ENCODE results near the gene SYPL2.

The SYPL2 gene

GRCh38 chr1:109527098-109527811 is 60.9 kb downstream of the SYPL2 start:
- Histone ChIP-seq H3K9ac (ENCODE audit: low read depth, low read length) (no peak overlapping the region), H3K27me3 (ENCODE audit: control insufficient read depth, insufficient read depth, low read length) (no peaks in the 10 kb centered on the region), H3K4me3 (ENCODE audit: low read depth, low read length) (no peak overlapping the region), H3K36me3 (ENCODE audit: control insufficient read depth, insufficient read depth, low read length) (no peaks in the 10 kb centered on the region), H3K9me3 (ENCODE audit: control insufficient read depth, insufficient read depth, low read length) (no peaks in the 10 kb centered on the region), H3K4me1 (ENCODE audit: control insufficient read depth, insufficient read depth, low read length) (no peaks in the 10 kb centered on the region)

GRCh38 chr1:109527846-109528695 is 61.7 kb downstream of the SYPL2 start:
- H3K4me1 ChIP-seq (ENCODE audit: control insufficient read depth, insufficient read depth, low read length): no peaks in the 10 kb centered on the region
- H3K9ac ChIP-seq (ENCODE audit: low read depth, low read length): no peak overlapping the region
- H3K36me3 ChIP-seq (ENCODE audit: control insufficient read depth, insufficient read depth, low read length): no peaks in the 10 kb centered on the region
- no peak overlapping the region for H3K4me3 ChIP-seq (ENCODE audit: low read depth, low read length)
- no peaks in the 10 kb centered on the region for H3K9me3 ChIP-seq (ENCODE audit: control insufficient read depth, insufficient read depth, low read length)
- no peaks in the 10 kb centered on the region for H3K27me3 ChIP-seq (ENCODE audit: control insufficient read depth, insufficient read depth, low read length)

- Histone ChIP-seq H3K4me1 (ENCODE audit: control insufficient read depth, insufficient read depth, low read length) (no peaks in the 10 kb centered on the region), H3K4me3 (ENCODE audit: low read depth, low read length) (no peak overlapping the region), H3K36me3 (ENCODE audit: control insufficient read depth, insufficient read depth, low read length) (no peaks in the 10 kb centered on the region), H3K27me3 (ENCODE audit: control insufficient read depth, insufficient read depth, low read length) (no peaks in the 10 kb centered on the region), H3K9me3 (ENCODE audit: control insufficient read depth, insufficient read depth, low read length) (no peaks in the 10 kb centered on the region), H3K9ac (ENCODE audit: low read depth, low read length) (no peak overlapping the region)
Observed at GRCh38 chr1:109528712-109529111, 62.4 kb downstream of the SYPL2 start.

- H3K27me3 ChIP-seq (ENCODE audit: control insufficient read depth, insufficient read depth, low read length): no peaks in the 10 kb centered on the region
- H3K4me1 ChIP-seq (ENCODE audit: control insufficient read depth, insufficient read depth, low read length): no peaks in the 10 kb centered on the region
- H3K9ac ChIP-seq (ENCODE audit: low read depth, low read length): no peak overlapping the region
- no peaks in the 10 kb centered on the region for H3K9me3 ChIP-seq (ENCODE audit: control insufficient read depth, insufficient read depth, low read length)
- H3K36me3 ChIP-seq (ENCODE audit: control insufficient read depth, insufficient read depth, low read length): no peaks in the 10 kb centered on the region
- no peak overlapping the region for H3K4me3 ChIP-seq (ENCODE audit: low read depth, low read length)
Observed at GRCh38 chr1:109529881-109530456, 63.6 kb downstream of the SYPL2 start.

GRCh38 chr1:109530457-109531087 is 64.2 kb downstream of the SYPL2 start:
- H3K4me3 ChIP-seq (ENCODE audit: low read depth, low read length): no peak overlapping the region
- H3K9ac ChIP-seq (ENCODE audit: low read depth, low read length): no peak overlapping the region
- H3K36me3 ChIP-seq (ENCODE audit: control insufficient read depth, insufficient read depth, low read length): no peaks in the 10 kb centered on the region
- H3K27me3 ChIP-seq (ENCODE audit: control insufficient read depth, insufficient read depth, low read length): no peaks in the 10 kb centered on the region
- no peaks in the 10 kb centered on the region for H3K4me1 ChIP-seq (ENCODE audit: control insufficient read depth, insufficient read depth, low read length)
- no peaks in the 10 kb centered on the region for H3K9me3 ChIP-seq (ENCODE audit: control insufficient read depth, insufficient read depth, low read length)

- Histone ChIP-seq H3K9me3 (ENCODE audit: control insufficient read depth, insufficient read depth, low read length) (no peaks in the 10 kb centered on the region), H3K36me3 (ENCODE audit: control insufficient read depth, insufficient read depth, low read length) (no peaks in the 10 kb centered on the region), H3K4me1 (ENCODE audit: control insufficient read depth, insufficient read depth, low read length) (no peaks in the 10 kb centered on the region), H3K4me3 (ENCODE audit: low read depth, low read length) (no peak overlapping the region), H3K9ac (ENCODE audit: low read depth, low read length) (no peak overlapping the region), H3K27me3 (ENCODE audit: control insufficient read depth, insufficient read depth, low read length) (no peaks in the 10 kb centered on the region)
Observed at GRCh38 chr1:109531380-109531779, 65.0 kb downstream of the SYPL2 start.

All from iPS-15b (cell line).